Measurements from ENCODE around the gene FAM222A. TPM values are rescaled to one million over a fixed set of nuclear protein-coding genes. Genes with fewer than 3 reads are reported as not detected.

The FAM222A gene
- 1 to 10 TPM; 1.1 to 1.8 TPM for total RNA-seq

DNA sequence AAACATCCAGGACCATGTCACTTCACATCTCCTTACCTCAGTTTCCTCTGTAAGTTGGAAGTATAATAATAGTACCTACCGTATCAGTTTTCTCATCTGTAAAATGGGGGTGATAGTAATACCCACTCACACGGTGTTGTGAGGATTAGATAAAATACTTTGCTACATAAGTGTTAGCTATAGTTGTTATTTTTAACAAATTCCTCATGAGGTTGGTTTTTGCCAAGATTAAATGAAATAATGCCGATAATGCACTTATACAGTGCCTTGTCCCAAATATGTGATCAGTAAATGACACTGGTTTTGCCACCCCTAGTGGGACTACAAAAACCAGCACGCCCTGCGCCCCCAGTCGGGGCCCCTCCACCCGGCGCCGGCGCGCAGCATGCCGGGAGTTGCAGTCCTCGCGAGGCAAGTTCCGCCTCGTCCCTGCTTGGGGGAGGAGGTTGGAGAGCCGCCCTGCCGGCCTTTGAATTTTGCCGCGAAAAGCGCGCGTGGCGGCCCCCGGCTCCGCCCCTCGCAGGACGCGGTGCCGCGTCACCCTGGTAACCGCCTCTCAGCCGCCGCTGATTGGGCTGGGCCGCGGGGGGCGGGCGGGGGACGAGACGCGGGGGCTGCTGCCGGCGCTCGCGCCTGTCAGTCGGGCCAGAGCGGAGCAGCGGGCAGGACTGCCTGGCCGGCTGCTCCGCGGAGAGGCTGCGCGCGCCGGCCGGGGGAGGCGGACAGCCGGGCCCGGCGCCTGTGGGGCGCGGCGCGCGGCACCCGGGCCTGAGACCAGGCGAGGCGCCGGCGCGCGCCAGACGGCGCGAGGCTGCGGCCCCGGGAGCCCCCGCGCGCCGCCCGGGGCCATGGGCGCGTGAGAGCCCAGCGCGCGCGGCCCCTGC lies at the start of gene FAM222A:
Gene FAM222A, plus strand, starts transcription at position 639 of the 884 bp plus-strand sequence. CDS start 30,322 bp downstream, outside the sequence.
- Mint-ChIP-seq H3K4me3 (peak within 1 kb of the TSS; percentile 65), H3K36me3 (no peaks in the 10 kb centered on the region), H3K9me3 (no peaks in the 10 kb centered on the region), H3K4me1 (peaks cover 3% of the 10 kb centered on the region), H3K27me3 (peaks cover 62% of the 10 kb centered on the region), H3K27ac (no peak within 1 kb of the TSS)
- peak; percentile 97 for DNase-seq

DNA sequence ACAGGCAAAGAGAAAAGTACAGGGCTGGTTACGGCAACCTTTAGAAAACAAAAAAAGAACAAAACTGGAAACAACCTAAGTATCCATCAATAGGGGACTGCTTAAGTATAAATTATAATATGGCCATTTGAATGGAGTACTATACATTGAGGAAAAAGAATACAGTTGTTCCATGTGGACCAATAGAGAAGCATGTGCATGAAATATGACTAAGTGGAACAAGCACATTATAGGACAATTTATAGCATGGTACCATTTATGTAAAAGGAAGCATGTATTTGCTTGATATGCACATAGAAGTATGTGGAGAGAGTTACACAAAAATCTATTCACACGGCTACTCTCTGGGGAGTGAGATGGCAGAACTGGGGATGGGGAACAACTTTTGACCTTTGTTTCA lies 49.2 kb upstream of the FAM222A start:
- Mint-ChIP-seq H3K9me3 (no peaks in the 10 kb centered on the region), H3K36me3 (no peaks in the 10 kb centered on the region), H3K27ac (no peak overlapping the region), H3K4me1 (no peaks in the 10 kb centered on the region), H3K4me3 (no peak overlapping the region), H3K27me3 (peaks cover 9% of the 10 kb centered on the region)
- DNase-seq: no peak

DNA sequence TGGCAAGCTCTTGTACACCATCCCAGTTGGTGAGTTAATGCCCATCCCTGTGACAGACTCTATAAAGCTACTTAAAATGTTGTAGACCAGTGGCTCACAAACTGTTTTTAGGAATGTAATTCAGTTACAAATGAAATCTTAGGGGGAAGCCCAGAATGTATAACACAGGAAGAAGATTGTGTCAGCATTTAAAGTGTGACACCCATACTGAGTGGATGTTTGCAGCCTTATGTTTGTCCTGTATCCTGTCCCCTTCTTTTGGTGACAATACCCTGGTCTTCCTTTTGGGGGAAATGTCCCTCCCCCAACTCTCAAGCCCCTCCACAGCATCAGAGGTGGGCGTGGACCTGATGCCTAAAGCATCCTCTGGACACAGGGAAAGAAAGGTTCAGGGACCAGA lies 47.6 kb upstream of the FAM222A start:
- DNase-seq: no peak
- no peaks in the 10 kb centered on the region for H3K9me3 Mint-ChIP-seq
- H3K27ac Mint-ChIP-seq: no peak overlapping the region
- no peaks in the 10 kb centered on the region for H3K36me3 Mint-ChIP-seq
- no peaks in the 10 kb centered on the region for H3K4me1 Mint-ChIP-seq
- peaks cover 9% of the 10 kb centered on the region for H3K27me3 Mint-ChIP-seq
- H3K4me3 Mint-ChIP-seq: no peak overlapping the region

DNA sequence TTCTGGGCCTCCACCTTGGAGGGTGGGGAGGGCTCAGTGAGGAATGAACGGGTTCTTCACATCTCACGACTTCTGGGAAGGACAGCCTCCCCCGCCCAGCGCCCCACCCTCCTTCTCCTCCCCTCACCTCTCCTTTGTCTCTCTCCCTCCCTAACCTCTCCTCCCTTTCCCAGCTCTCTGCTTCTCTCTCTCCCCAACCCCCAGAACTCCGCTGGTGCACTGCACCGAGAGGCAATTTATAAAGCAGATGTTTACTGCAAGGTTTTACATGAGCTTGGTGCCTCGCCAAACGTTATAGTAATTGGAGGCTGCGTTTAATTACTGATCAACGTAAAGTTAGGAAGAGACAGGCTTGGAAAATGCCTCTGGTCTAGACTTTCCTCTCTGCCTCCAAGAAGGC lies 42.9 kb upstream of the FAM222A start:
- Mint-ChIP-seq H3K36me3 (no peaks in the 10 kb centered on the region), H3K4me3 (no peak overlapping the region), H3K27me3 (peaks cover 13% of the 10 kb centered on the region), H3K9me3 (no peaks in the 10 kb centered on the region), H3K27ac (no peak overlapping the region), H3K4me1 (no peaks in the 10 kb centered on the region)
- DNase-seq: no peak

DNA sequence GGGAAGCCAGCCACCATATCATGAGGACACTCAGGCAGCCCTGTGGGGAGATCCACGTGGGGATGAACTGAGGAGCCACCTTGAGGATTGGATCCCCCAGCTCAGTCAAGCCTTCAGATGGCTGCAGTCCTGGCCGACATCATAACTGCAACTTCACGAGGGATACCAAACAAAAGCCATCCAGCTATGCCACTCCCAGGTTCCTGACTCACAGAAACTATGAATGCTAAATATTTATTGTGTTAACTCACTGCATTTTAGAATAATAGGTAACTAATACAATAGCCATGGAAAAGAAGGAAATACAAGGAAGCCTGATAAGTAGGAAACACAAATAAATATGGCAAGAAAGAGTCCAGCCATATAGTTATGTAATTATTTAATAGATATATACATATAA lies 42.1 kb upstream of the FAM222A start:
- H3K4me1 Mint-ChIP-seq: no peaks in the 10 kb centered on the region
- no peaks in the 10 kb centered on the region for H3K36me3 Mint-ChIP-seq
- H3K27me3 Mint-ChIP-seq: peaks cover 13% of the 10 kb centered on the region
- H3K27ac Mint-ChIP-seq: no peak overlapping the region
- H3K9me3 Mint-ChIP-seq: no peaks in the 10 kb centered on the region
- no peak overlapping the region for H3K4me3 Mint-ChIP-seq
- DNase-seq: no peak

DNA sequence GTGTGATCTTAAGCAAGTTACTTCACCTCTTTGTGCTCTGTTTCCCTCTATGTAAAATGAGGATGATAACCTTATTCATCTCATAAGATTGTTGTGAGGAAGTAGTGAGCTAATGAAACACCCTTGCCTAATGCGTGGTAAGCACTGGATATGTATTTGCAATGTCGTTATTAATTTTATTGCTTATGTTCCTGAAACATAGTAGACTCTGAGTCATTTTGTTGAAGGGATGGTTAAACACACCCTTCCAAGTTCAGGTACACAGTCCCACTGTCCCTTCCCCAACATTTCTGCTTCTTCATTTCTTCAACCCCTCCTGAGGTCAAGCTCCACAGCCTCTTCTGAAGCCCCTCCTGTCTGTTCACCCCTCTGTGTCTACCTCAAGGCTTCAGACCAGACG lies 40.2 kb upstream of the FAM222A start:
- peaks cover 15% of the 10 kb centered on the region for H3K27me3 Mint-ChIP-seq
- no peak overlapping the region for H3K27ac Mint-ChIP-seq
- no peak for DNase-seq
- no peaks in the 10 kb centered on the region for H3K9me3 Mint-ChIP-seq
- no peaks in the 10 kb centered on the region for H3K36me3 Mint-ChIP-seq
- H3K4me3 Mint-ChIP-seq: no peak overlapping the region
- no peaks in the 10 kb centered on the region for H3K4me1 Mint-ChIP-seq

DNA sequence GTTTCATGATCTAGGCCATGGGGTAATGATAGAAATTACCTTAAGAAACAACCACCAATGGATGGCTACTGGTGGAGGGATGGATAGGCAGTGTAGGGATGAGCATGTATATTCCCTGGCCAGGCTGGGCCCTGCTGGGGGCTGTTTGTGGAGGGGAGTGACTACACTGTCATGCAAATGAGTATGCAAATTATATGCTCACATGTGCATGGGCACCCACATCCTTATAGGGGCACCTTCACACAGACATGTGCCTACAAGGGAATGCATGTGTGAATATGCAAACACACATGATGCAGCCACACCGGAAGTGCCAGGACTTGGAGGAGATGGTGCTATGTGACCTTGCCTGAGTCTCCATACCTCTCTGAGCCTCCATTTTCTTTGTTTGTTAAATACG lies 39.7 kb upstream of the FAM222A start:
- Mint-ChIP-seq H3K4me1 (no peaks in the 10 kb centered on the region), H3K27ac (no peak overlapping the region), H3K27me3 (peaks cover 13% of the 10 kb centered on the region)

DNA sequence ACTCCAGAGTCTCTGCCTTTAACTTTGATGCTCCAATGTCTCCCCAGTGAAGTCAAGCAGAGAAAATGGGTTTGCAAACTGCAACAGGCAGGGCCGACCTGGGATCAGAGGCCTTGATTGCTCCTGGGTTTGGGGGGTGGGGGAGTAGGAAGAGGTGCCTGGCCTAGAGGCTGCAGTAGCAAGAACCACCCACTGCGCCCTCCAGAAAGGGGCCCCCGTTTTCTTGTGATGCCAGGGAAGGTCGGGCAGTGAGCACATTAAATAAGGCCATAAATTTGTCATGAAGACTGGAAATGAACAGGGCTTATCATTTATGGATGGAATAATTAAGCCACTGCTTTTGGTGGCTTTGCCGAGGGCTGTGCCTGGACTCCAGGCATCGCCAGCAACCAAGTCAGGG lies 38.2 kb upstream of the FAM222A start:
- Mint-ChIP-seq H3K4me1 (no peaks in the 10 kb centered on the region), H3K9me3 (no peaks in the 10 kb centered on the region), H3K4me3 (no peak overlapping the region), H3K27ac (no peak overlapping the region), H3K27me3 (peaks cover 9% of the 10 kb centered on the region), H3K36me3 (no peaks in the 10 kb centered on the region)
- no peak for DNase-seq

More for the DNA sequence above, 39.7 kb upstream of the FAM222A start:
- no peak for DNase-seq
- H3K4me3 Mint-ChIP-seq: no peak overlapping the region
- no peaks in the 10 kb centered on the region for H3K36me3 Mint-ChIP-seq
- H3K9me3 Mint-ChIP-seq: no peaks in the 10 kb centered on the region

DNA sequence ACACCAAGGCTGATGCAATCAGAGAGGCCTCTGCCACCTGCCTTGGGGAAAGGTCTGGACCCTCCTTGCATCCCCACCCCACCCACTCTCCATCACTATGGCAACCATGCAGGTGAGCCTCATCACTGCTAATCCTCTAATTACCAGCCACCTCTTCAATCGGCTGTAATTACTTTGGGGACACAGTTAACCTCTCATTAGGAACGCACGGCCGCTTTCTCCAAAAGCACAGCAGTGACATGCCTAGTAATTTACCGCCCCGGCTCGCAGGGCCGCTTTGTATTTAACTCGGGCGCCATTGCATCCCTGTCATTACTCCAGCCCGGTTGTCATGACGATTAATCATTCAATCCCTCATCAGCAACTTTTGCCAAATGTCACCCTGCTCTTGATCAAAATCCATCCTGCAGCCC lies 36.3 kb upstream of the FAM222A start:
- no peak overlapping the region for H3K27ac Mint-ChIP-seq
- no peak for DNase-seq
- peaks cover 9% of the 10 kb centered on the region for H3K27me3 Mint-ChIP-seq
- H3K9me3 Mint-ChIP-seq: no peaks in the 10 kb centered on the region
- no peaks in the 10 kb centered on the region for H3K36me3 Mint-ChIP-seq
- H3K4me1 Mint-ChIP-seq: no peaks in the 10 kb centered on the region
- no peak overlapping the region for H3K4me3 Mint-ChIP-seq

DNA sequence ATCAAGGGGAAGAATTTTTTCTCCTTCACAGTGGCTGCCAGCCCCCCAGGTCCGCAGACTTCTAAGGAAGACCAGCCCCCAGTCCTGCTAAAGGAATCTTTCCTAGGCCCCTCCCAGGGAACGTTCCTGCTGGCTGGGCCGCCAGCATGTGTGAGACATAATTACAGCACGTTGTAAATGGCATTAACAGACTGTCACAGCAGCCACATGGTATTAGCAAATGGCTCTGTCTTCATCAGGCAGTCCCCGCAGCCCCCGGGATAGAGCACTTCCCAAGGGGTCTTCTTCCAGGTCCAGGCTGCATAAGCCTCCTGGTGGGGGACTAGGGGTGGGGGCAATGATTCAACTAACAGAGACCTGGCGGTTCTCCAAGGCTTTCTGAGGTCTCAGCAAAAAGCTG lies 34.9 kb upstream of the FAM222A start:
- Mint-ChIP-seq H3K36me3 (no peaks in the 10 kb centered on the region), H3K4me1 (no peaks in the 10 kb centered on the region)
- no peak for DNase-seq

DNA sequence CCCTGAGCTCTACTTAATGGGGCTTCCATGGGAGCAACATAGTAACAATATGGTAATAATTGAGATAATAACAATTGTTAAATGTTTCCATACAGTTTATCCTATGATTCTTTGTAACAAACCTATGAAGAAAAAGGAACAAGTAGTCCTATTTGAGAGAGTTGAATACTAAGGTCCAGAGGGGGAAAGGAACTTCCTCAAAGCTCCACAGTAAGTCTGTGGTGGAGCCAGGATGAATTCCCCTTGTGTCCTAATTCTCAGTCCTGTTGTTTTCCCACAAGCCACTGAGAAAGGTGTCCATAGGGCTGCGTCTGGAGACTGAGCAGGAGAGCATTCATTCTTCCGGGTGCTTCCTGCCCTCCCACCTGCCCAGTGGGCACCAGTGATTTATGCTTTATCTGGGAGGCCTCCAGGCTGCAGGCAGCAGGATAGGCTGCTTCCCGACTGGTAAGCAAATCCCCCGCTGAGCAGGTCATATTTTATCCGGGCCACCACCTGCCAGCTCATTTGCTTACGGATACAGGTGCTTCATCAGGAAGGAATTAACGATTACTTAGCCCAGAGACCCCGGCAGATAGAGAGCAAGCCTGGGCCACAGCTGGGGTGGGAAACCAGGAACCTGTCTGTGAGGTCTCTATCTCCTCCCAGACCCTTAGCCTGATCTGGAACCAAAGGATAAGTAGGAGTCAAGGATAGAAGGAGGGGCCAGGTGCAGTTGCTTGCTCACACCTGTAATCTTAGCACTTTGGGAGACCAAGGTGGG lies 33.9 kb upstream of the FAM222A start:
- Mint-ChIP-seq H3K4me1 (no peaks in the 10 kb centered on the region), H3K27ac (no peak overlapping the region), H3K9me3 (no peaks in the 10 kb centered on the region), H3K27me3 (peaks cover 9% of the 10 kb centered on the region), H3K36me3 (no peaks in the 10 kb centered on the region), H3K4me3 (no peak overlapping the region)
- no peak for DNase-seq

More for the DNA sequence above, 34.9 kb upstream of the FAM222A start:
- H3K27me3 Mint-ChIP-seq: peaks cover 9% of the 10 kb centered on the region
- no peak overlapping the region for H3K27ac Mint-ChIP-seq
- H3K4me3 Mint-ChIP-seq: no peak overlapping the region
- no peaks in the 10 kb centered on the region for H3K9me3 Mint-ChIP-seq

DNA sequence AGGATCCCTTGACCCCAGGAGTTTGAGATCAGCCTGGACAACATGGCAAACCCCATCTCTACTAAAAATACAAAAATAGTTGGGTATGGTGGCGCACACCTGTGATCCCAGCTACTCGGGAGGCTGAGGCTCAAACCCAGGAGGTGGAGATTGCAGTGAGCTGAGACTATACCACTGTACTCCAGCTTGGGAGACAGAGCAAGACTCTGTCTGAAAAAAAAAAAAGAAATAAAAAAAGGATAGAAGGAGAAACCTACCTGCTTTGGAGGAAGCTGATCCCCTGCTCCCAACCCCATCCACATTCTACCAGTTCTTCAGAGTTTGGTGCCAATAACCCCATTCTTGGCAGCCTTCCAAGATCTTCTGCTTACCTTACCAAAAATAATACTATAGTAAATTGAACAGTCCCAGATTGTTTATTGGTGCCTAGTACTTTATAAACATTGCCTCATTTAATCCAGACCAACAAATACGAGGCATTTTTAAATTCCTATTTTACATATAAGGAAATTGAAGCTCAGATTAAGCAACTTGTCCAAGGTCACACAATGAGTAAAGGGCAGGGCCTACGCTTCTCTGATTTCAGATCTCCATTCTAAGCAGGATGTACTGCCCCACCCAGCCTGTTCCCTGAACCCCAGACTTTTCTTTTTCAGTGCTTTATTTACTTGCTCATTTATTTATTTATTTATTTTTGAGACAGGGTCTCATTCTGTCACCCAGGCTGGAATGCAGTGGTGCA lies 33.2 kb upstream of the FAM222A start:
- no peaks in the 10 kb centered on the region for H3K4me1 Mint-ChIP-seq

DNA sequence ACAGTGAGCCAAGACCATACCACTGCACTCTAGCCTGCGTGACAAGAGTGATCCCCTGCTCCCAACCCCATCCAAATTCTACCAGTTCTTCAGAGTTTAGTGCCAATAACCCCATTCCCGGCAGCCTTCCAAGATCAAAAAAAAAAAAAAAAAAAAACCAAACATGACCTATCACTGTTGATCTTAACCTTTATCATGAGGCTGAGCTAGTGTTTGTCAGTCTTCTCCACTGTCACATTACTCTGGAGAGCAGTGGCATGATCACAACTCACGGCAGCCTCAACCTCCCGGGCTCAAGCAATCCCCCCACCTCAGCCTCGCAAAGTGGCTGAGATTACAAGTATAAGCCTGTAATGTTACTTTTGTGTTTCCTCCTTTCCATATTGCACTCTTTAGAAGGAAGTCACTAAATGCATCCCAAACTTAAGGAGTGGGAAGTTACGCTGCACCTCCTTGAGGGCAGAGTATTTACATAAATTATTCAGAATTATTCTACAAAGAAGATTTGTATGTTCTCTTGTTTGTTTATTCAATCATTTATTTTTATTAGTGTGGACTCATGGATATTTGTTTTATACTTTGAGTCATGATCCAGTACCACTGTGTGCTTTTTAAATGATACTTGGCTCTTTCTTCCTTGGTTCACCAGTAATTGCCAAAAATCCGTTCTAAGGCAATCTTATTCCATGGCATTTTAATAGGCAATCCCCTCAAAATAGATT lies 31.5 kb upstream of the FAM222A start:
- H3K27me3 Mint-ChIP-seq: peaks cover under 1% of the 10 kb centered on the region
- no peaks in the 10 kb centered on the region for H3K9me3 Mint-ChIP-seq
- no peaks in the 10 kb centered on the region for H3K36me3 Mint-ChIP-seq
- no peak overlapping the region for H3K27ac Mint-ChIP-seq
- DNase-seq: no peak
- H3K4me3 Mint-ChIP-seq: no peak overlapping the region
- H3K4me1 Mint-ChIP-seq: no peaks in the 10 kb centered on the region

More for the DNA sequence above, 33.2 kb upstream of the FAM222A start:
- Mint-ChIP-seq H3K9me3 (no peaks in the 10 kb centered on the region), H3K27ac (no peak overlapping the region), H3K4me3 (no peak overlapping the region), H3K36me3 (no peaks in the 10 kb centered on the region), H3K27me3 (peaks cover 7% of the 10 kb centered on the region)
- no peak for DNase-seq

DNA sequence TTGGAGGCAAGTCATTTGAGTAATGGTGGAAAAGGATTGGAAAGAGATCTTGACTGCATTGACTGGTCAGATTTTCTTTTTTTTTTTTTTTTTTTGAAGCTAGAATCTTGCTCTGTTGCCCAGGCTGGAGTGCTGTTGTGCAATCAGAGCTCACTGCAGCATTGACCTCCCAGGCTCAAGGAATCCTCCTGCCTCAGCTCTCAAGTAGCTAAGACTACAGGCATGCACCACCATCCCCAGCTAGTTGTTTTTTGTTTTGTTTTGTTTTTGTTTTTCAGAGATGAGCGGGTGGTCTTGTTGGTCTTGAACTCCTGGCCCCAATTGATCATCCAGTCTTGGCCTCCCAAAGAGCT lies 30.9 kb upstream of the FAM222A start:
- DNase-seq: no peak
- Mint-ChIP-seq H3K4me1 (no peaks in the 10 kb centered on the region), H3K27me3 (no peaks in the 10 kb centered on the region), H3K4me3 (no peak overlapping the region), H3K36me3 (no peaks in the 10 kb centered on the region), H3K27ac (no peak overlapping the region), H3K9me3 (no peaks in the 10 kb centered on the region)
